Kidney epithelial cell (primary cell): Measurements from ENCODE around the gene APBA1. TPM values are rescaled to one million over a fixed set of nuclear protein-coding genes. Genes with fewer than 3 reads are reported as not detected.

Source experiments
- DNase-seq: peaks from one replicate; pipeline ENCODE4 v3.0.0-alpha.2; 2010; ENCODE audit warnings: low read depth
- H3K27me3 ChIP-seq: 2 replicates; pipeline ENCODE4 v1.6.0; 2011; ENCODE audit warnings: low read length; ENCODE audit not compliant: control insufficient read depth, insufficient read depth
- H3K36me3 ChIP-seq: 2 replicates; pipeline ENCODE4 v1.5.1; 2011; ENCODE audit warnings: low read length; ENCODE audit not compliant: control insufficient read depth, insufficient read depth
- H3K4me3 ChIP-seq: 2 replicates; pipeline ENCODE4 v1.5.1; 2011; ENCODE audit warnings: low read depth, mild to moderate bottlenecking, control low read depth, low read length
- CTCF ChIP-seq: IDR thresholded peaks from 2 replicates; pipeline ENCODE4 v1.5.1; 2011; ENCODE audit warnings: mild to moderate bottlenecking, moderate library complexity, low read length, control low read depth, inconsistent platforms; ENCODE audit not compliant: insufficient read depth, poor library complexity, severe bottlenecking
- total RNA-seq: library from RNA; depleted of rRNA; stranded (reverse); fragments of >200 nt; gene quantifications from 2 replicates; pipeline ENCODE4 v1.2.3, GENCODE V29; 2015

Gene APBA1
- total RNA-seq, 1 donor from 2014 or later = 1.1 TPM

DNA sequence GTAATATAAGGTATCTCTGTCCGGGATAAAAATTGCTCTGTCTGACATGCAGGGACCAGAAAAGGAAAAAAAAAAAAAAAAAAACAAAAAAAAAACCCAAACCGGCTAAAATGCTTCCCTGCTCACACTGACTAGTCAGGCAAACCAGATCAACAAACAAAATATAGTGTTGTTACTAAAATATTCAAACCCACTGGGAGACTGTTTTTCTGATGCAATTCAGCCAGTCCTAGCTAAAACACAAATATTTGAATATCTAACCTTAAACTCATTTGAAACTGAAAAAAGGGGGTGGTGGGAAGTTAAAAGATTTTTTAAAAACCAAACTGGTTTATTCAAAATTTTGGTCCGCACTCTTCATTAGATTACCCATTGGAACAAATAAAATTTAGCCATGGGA is 61.0 kb downstream of the APBA1 start:
- no peak for TF ChIP-seq CTCF
- H3K27me3 ChIP-seq = no peaks in the 10 kb centered on the region
- no peak for DNase-seq
- H3K36me3 ChIP-seq = no peaks in the 10 kb centered on the region
- H3K4me3 ChIP-seq = no peak overlapping the region

- no peak for TF ChIP-seq CTCF
- DNase-seq = no peak
- H3K27me3 ChIP-seq = no peaks in the 10 kb centered on the region
- no peaks in the 10 kb centered on the region for H3K36me3 ChIP-seq
- no peak overlapping the region for H3K4me3 ChIP-seq
Measured at GRCh38 chr9:69609156-69609555, 63.0 kb downstream of the APBA1 start.

DNA sequence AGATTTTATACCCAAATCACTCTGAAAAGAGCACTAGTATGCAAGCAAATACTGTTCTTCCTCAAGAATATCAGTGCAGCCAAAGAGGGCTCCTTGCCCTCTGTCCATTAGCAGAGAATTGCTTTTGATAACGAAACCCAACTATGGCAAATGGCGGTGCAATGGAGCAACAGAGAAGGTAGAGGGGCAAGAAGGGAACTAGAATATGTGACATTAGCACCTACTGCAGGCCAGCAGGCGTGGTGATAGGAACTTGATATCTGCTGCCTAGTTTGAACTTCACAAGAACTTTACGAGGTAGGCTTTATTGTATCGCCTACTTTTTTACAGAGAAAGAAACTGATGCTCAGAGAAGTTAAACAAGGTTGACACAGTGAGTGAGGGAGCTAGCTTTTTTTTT is 66.1 kb downstream of the APBA1 start:
- no peak for TF ChIP-seq CTCF
- DNase-seq = no peak
- no peaks in the 10 kb centered on the region for H3K27me3 ChIP-seq
- no peak overlapping the region for H3K4me3 ChIP-seq
- no peaks in the 10 kb centered on the region for H3K36me3 ChIP-seq

GRCh38 chr9:69605406-69605805 is 66.8 kb downstream of the APBA1 start:
- Histone ChIP-seq H3K27me3 (no peaks in the 10 kb centered on the region), H3K4me3 (no peak overlapping the region), H3K36me3 (no peaks in the 10 kb centered on the region)
- no peak for DNase-seq
- no peak for TF ChIP-seq CTCF

GRCh38 chr9:69604568-69605219 is 67.5 kb downstream of the APBA1 start:
- Histone ChIP-seq H3K27me3 (no peaks in the 10 kb centered on the region), H3K36me3 (no peaks in the 10 kb centered on the region), H3K4me3 (no peak overlapping the region)
- no peak for TF ChIP-seq CTCF
- no peak for DNase-seq

- H3K36me3 ChIP-seq = no peaks in the 10 kb centered on the region
- no peak overlapping the region for H3K4me3 ChIP-seq
- no peak for DNase-seq
- H3K27me3 ChIP-seq = no peaks in the 10 kb centered on the region
- TF ChIP-seq CTCF = no peak
Measured at GRCh38 chr9:69603656-69604055, 68.5 kb downstream of the APBA1 start.
